ENCODE data around the gene CLSTN2.

- TF ChIP-seq CTCF (IDR thresholded peaks at IDR 0.05), result no peak
- TF ChIP-seq POLR2A (IDR thresholded peaks at IDR 0.05), result no peak
Observed at GRCh38 chr3:140186421-140186920, 251.5 kb downstream of the CLSTN2 start.
